ENCODE results near the gene CHMP1B. TPM values are rescaled to one million over a fixed set of nuclear protein-coding genes. Genes with fewer than 3 reads are reported as not detected.
A peak's percentile ranks its signal among the peaks of the same experiment; 100 is the strongest.

Gene CHMP1B
- total and polyA plus RNA-seq, 2 donors (not counting 1 experiment from before 2014, with no cell fraction given) = 26.5 to 49.7 TPM

GRCh38 chr18:11886577-11887110 lies 35.4 kb downstream of the CHMP1B start:
- H3K9me3 ChIP-seq (ENCODE audit: control insufficient read depth, insufficient read depth, low read depth, low read length) = no peaks in the 10 kb centered on the region
- H3K27me3 ChIP-seq (ENCODE audit: control insufficient read depth, insufficient read depth, low read length) = no peaks in the 10 kb centered on the region
- TF ChIP-seq, protein P1, sequence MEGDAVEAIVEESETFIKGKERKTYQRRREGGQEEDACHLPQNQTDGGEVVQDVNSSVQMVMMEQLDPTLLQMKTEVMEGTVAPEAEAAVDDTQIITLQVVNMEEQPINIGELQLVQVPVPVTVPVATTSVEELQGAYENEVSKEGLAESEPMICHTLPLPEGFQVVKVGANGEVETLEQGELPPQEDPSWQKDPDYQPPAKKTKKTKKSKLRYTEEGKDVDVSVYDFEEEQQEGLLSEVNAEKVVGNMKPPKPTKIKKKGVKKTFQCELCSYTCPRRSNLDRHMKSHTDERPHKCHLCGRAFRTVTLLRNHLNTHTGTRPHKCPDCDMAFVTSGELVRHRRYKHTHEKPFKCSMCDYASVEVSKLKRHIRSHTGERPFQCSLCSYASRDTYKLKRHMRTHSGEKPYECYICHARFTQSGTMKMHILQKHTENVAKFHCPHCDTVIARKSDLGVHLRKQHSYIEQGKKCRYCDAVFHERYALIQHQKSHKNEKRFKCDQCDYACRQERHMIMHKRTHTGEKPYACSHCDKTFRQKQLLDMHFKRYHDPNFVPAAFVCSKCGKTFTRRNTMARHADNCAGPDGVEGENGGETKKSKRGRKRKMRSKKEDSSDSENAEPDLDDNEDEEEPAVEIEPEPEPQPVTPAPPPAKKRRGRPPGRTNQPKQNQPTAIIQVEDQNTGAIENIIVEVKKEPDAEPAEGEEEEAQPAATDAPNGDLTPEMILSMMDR (conservative IDR thresholded peaks at IDR 0.05 in 1 of 2, IDR thresholded peaks at IDR 0.05 in 1 of 2; ENCODE audit: low read depth in 1 of 2, low read length in 2 of 2) = no peak
- no peak for TF ChIP-seq EZH2 (IDR thresholded peaks at IDR 0.05; ENCODE audit: low read length, missing control alignments)
- no peaks in the 10 kb centered on the region for H3K4me1 ChIP-seq (ENCODE audit: control insufficient read depth, extremely low read depth, insufficient read depth, low read length)
- H3K27ac ChIP-seq (ENCODE audit: insufficient read depth, low read length) = no peak overlapping the region
- no peak overlapping the region for H3K9ac ChIP-seq (ENCODE audit: insufficient read depth, low read length)
- H3K4me3 ChIP-seq (replicated peaks in 1 of 4; ENCODE audit: control extremely low read depth in 1 of 4, insufficient read depth in 1 of 4, low read depth in 3 of 4, low read length in 4 of 4) = no peak overlapping the region
- DNase-seq (ENCODE audit: low read depth in 2 of 2) = no peak
- H3K4me2 ChIP-seq (ENCODE audit: extremely low read depth, insufficient read depth, low read length) = no peak overlapping the region
- no peaks in the 10 kb centered on the region for H4K20me1 ChIP-seq (ENCODE audit: control insufficient read depth, extremely low read depth, insufficient read depth, low read length)
- no peak overlapping the region for H2AFZ ChIP-seq (ENCODE audit: low read length)
- H3K36me3 ChIP-seq (ENCODE audit: control insufficient read depth, insufficient read depth, low read length) = peaks cover 6% of the 10 kb centered on the region
- H3K79me2 ChIP-seq (ENCODE audit: control insufficient read depth, insufficient read depth, low read length) = no peaks in the 10 kb centered on the region

GRCh38 chr18:11887328-11888128 lies 36.3 kb downstream of the CHMP1B start:
- H3K4me2 ChIP-seq (ENCODE audit: extremely low read depth, insufficient read depth, low read length) = no peak overlapping the region
- H4K20me1 ChIP-seq (ENCODE audit: control insufficient read depth, extremely low read depth, insufficient read depth, low read length) = no peaks in the 10 kb centered on the region
- H3K4me3 ChIP-seq (replicated peaks in 1 of 4; ENCODE audit: control extremely low read depth in 1 of 4, insufficient read depth in 1 of 4, low read depth in 3 of 4, low read length in 4 of 4) = no peak overlapping the region
- DNase-seq (ENCODE audit: low read depth in 2 of 2) = peak in 1 of 2 donors; percentile 75
- no peak overlapping the region for H2AFZ ChIP-seq (ENCODE audit: low read length)
- H3K9me3 ChIP-seq (ENCODE audit: control insufficient read depth, insufficient read depth, low read depth, low read length) = no peaks in the 10 kb centered on the region
- H3K4me1 ChIP-seq (ENCODE audit: control insufficient read depth, extremely low read depth, insufficient read depth, low read length) = no peaks in the 10 kb centered on the region
- no peak for TF ChIP-seq EZH2 (IDR thresholded peaks at IDR 0.05; ENCODE audit: low read length, missing control alignments)
- TF ChIP-seq, protein P1 (conservative IDR thresholded peaks at IDR 0.05 in 1 of 2, IDR thresholded peaks at IDR 0.05 in 1 of 2; ENCODE audit: low read depth in 1 of 2, low read length in 2 of 2) = no peak
- H3K79me2 ChIP-seq (ENCODE audit: control insufficient read depth, insufficient read depth, low read length) = no peaks in the 10 kb centered on the region
- no peak overlapping the region for H3K27ac ChIP-seq (ENCODE audit: insufficient read depth, low read length)
- H3K36me3 ChIP-seq (ENCODE audit: control insufficient read depth, insufficient read depth, low read length) = peaks cover 6% of the 10 kb centered on the region
- H3K9ac ChIP-seq (ENCODE audit: insufficient read depth, low read length) = no peak overlapping the region
- H3K27me3 ChIP-seq (ENCODE audit: control insufficient read depth, insufficient read depth, low read length) = no peaks in the 10 kb centered on the region

GRCh38 chr18:11888726-11889125 lies 37.5 kb downstream of the CHMP1B start:
- H2AFZ ChIP-seq (ENCODE audit: low read length) = no peak overlapping the region
- no peaks in the 10 kb centered on the region for H3K4me1 ChIP-seq (ENCODE audit: control insufficient read depth, extremely low read depth, insufficient read depth, low read length)
- no peaks in the 10 kb centered on the region for H3K9me3 ChIP-seq (ENCODE audit: control insufficient read depth, insufficient read depth, low read depth, low read length)
- H3K4me3 ChIP-seq (replicated peaks in 1 of 4; ENCODE audit: control extremely low read depth in 1 of 4, insufficient read depth in 1 of 4, low read depth in 3 of 4, low read length in 4 of 4) = no peak overlapping the region
- H3K36me3 ChIP-seq (ENCODE audit: control insufficient read depth, insufficient read depth, low read length) = peaks cover 6% of the 10 kb centered on the region
- H4K20me1 ChIP-seq (ENCODE audit: control insufficient read depth, extremely low read depth, insufficient read depth, low read length) = no peaks in the 10 kb centered on the region
- H3K4me2 ChIP-seq (ENCODE audit: extremely low read depth, insufficient read depth, low read length) = no peak overlapping the region
- no peaks in the 10 kb centered on the region for H3K27me3 ChIP-seq (ENCODE audit: control insufficient read depth, insufficient read depth, low read length)
- H3K9ac ChIP-seq (ENCODE audit: insufficient read depth, low read length) = no peak overlapping the region
- no peaks in the 10 kb centered on the region for H3K79me2 ChIP-seq (ENCODE audit: control insufficient read depth, insufficient read depth, low read length)
- no peak for TF ChIP-seq EZH2 (IDR thresholded peaks at IDR 0.05; ENCODE audit: low read length, missing control alignments)
- TF ChIP-seq, protein P1 (conservative IDR thresholded peaks at IDR 0.05 in 1 of 2, IDR thresholded peaks at IDR 0.05 in 1 of 2; ENCODE audit: low read depth in 1 of 2, low read length in 2 of 2) = no peak
- H3K27ac ChIP-seq (ENCODE audit: insufficient read depth, low read length) = no peak overlapping the region
- DNase-seq (ENCODE audit: low read depth in 2 of 2) = no peak
